ENCODE data around the gene NPHS1.
"Not testable (repeated sequence)": the region's sequence is repeated elsewhere in the genome, so short reads cannot be mapped to it uniquely, and the experiment has no call there.

DNA sequence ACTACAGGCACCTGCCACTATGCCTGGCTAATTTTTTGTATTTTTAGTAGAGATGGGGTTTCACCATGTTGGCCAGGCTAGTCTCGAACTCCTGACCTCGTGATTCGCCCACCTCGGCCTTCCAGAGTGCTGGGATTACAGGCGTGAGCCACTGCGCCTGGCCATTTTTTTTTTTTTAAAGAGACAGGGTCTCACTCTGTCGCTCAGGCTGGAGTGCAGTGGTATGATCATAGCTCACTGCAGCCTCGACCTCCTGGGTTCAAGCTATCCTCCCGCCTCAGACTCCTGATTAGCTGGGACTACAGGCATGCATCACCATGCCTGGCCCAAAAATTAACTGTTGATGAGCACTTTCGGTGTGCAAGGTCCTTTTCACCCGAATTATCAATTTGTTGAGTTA lies 16.2 kb downstream of the NPHS1 start:
- TF ChIP-seq, protein P1, sequence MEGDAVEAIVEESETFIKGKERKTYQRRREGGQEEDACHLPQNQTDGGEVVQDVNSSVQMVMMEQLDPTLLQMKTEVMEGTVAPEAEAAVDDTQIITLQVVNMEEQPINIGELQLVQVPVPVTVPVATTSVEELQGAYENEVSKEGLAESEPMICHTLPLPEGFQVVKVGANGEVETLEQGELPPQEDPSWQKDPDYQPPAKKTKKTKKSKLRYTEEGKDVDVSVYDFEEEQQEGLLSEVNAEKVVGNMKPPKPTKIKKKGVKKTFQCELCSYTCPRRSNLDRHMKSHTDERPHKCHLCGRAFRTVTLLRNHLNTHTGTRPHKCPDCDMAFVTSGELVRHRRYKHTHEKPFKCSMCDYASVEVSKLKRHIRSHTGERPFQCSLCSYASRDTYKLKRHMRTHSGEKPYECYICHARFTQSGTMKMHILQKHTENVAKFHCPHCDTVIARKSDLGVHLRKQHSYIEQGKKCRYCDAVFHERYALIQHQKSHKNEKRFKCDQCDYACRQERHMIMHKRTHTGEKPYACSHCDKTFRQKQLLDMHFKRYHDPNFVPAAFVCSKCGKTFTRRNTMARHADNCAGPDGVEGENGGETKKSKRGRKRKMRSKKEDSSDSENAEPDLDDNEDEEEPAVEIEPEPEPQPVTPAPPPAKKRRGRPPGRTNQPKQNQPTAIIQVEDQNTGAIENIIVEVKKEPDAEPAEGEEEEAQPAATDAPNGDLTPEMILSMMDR (IDR thresholded peaks at IDR 0.05; ENCODE audit: low read depth, low read length, missing input control), result not testable (repeated sequence)
- TF ChIP-seq, protein P2, sequence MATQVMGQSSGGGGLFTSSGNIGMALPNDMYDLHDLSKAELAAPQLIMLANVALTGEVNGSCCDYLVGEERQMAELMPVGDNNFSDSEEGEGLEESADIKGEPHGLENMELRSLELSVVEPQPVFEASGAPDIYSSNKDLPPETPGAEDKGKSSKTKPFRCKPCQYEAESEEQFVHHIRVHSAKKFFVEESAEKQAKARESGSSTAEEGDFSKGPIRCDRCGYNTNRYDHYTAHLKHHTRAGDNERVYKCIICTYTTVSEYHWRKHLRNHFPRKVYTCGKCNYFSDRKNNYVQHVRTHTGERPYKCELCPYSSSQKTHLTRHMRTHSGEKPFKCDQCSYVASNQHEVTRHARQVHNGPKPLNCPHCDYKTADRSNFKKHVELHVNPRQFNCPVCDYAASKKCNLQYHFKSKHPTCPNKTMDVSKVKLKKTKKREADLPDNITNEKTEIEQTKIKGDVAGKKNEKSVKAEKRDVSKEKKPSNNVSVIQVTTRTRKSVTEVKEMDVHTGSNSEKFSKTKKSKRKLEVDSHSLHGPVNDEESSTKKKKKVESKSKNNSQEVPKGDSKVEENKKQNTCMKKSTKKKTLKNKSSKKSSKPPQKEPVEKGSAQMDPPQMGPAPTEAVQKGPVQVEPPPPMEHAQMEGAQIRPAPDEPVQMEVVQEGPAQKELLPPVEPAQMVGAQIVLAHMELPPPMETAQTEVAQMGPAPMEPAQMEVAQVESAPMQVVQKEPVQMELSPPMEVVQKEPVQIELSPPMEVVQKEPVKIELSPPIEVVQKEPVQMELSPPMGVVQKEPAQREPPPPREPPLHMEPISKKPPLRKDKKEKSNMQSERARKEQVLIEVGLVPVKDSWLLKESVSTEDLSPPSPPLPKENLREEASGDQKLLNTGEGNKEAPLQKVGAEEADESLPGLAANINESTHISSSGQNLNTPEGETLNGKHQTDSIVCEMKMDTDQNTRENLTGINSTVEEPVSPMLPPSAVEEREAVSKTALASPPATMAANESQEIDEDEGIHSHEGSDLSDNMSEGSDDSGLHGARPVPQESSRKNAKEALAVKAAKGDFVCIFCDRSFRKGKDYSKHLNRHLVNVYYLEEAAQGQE (IDR thresholded peaks at IDR 0.05), result not testable (repeated sequence)
- not testable (repeated sequence) for TF ChIP-seq RAD21 (IDR thresholded peaks at IDR 0.05); YY1 (IDR thresholded peaks at IDR 0.05); JUND (IDR thresholded peaks at IDR 0.05); TAF1 (conservative IDR thresholded peaks at IDR 0.05); EGR1 (IDR thresholded peaks at IDR 0.05; ENCODE audit: low read depth in 2 of 2); SP1 (IDR thresholded peaks at IDR 0.05); RXRA (IDR thresholded peaks at IDR 0.05); GABPA (IDR thresholded peaks at IDR 0.05 in 1 of 2, conservative IDR thresholded peaks at IDR 0.05 in 1 of 2); NR2F2 (IDR thresholded peaks at IDR 0.05)
- TF ChIP-seq, protein P3, sequence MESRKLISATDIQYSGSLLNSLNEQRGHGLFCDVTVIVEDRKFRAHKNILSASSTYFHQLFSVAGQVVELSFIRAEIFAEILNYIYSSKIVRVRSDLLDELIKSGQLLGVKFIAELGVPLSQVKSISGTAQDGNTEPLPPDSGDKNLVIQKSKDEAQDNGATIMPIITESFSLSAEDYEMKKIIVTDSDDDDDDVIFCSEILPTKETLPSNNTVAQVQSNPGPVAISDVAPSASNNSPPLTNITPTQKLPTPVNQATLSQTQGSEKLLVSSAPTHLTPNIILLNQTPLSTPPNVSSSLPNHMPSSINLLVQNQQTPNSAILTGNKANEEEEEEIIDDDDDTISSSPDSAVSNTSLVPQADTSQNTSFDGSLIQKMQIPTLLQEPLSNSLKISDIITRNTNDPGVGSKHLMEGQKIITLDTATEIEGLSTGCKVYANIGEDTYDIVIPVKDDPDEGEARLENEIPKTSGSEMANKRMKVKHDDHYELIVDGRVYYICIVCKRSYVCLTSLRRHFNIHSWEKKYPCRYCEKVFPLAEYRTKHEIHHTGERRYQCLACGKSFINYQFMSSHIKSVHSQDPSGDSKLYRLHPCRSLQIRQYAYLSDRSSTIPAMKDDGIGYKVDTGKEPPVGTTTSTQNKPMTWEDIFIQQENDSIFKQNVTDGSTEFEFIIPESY (IDR thresholded peaks at IDR 0.05), result not testable (repeated sequence)
- TF ChIP-seq, protein P4, sequence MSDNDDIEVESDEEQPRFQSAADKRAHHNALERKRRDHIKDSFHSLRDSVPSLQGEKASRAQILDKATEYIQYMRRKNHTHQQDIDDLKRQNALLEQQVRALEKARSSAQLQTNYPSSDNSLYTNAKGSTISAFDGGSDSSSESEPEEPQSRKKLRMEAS (IDR thresholded peaks at IDR 0.05), result not testable (repeated sequence)

Data from liver (tissue), 3 donors.